DMS 273 (cell line): ENCODE measurements around the gene PDE9A.

ENCODE experiments used
- DNase-seq: peaks from one replicate; lab custom pipeline; 2025; ENCODE audit not compliant: unreplicated experiment; lab: John Stamatoyannopoulos, UW

PDE9A gene

GRCh38 chr21:42819861-42820615, 166.6 kb downstream of the PDE9A start:
- no peak for DNase-seq

- no peak for DNase-seq
These were observed 167.4 kb downstream of the PDE9A start for GRCh38 chr21:42820616-42821465.
